ENCODE data around the gene RAB11FIP4.
"Not testable (repeated sequence)": the region's sequence is repeated elsewhere in the genome, so short reads cannot be mapped to it uniquely, and the experiment has no call there.

RAB11FIP4 gene

GRCh38 chr17:31433811-31434726 lies 42.6 kb downstream of the RAB11FIP4 start:
- no peak for DNase-seq (ENCODE audit: low read depth)

GRCh38 chr17:31434727-31435050 lies 43.2 kb downstream of the RAB11FIP4 start:
- DNase-seq (ENCODE audit: low read depth): no peak

GRCh38 chr17:31435581-31435980 lies 44.1 kb downstream of the RAB11FIP4 start:
- no peak for DNase-seq (ENCODE audit: low read depth)

- DNase-seq (ENCODE audit: low read depth): no peak
These were observed 46.4 kb downstream of the RAB11FIP4 start for GRCh38 chr17:31437720-31438400.

- DNase-seq (ENCODE audit: low read depth): no peak
These were observed 48.2 kb downstream of the RAB11FIP4 start for GRCh38 chr17:31439716-31440115.

- DNase-seq (ENCODE audit: low read depth): no peak
These were observed 50.8 kb downstream of the RAB11FIP4 start for GRCh38 chr17:31442276-31442675.

- DNase-seq (ENCODE audit: low read depth): not testable (repeated sequence)
These were observed 51.4 kb downstream of the RAB11FIP4 start for GRCh38 chr17:31442856-31443255.

GRCh38 chr17:31443386-31443785 lies 51.9 kb downstream of the RAB11FIP4 start:
- DNase-seq (ENCODE audit: low read depth): no peak

GRCh38 chr17:31444026-31444425 lies 52.6 kb downstream of the RAB11FIP4 start:
- no peak for DNase-seq (ENCODE audit: low read depth)

GRCh38 chr17:31446195-31446967 lies 54.9 kb downstream of the RAB11FIP4 start:
- DNase-seq (ENCODE audit: low read depth): no peak

GRCh38 chr17:31448467-31449077 lies 57.1 kb downstream of the RAB11FIP4 start:
- peak; percentile 22 for DNase-seq (ENCODE audit: low read depth)

GRCh38 chr17:31449111-31449510 lies 57.6 kb downstream of the RAB11FIP4 start:
- no peak for DNase-seq (ENCODE audit: low read depth)

GRCh38 chr17:31449746-31450145 lies 58.3 kb downstream of the RAB11FIP4 start:
- no peak for DNase-seq (ENCODE audit: low read depth)

- DNase-seq (ENCODE audit: low read depth): no peak
These were observed 60.6 kb downstream of the RAB11FIP4 start for GRCh38 chr17:31452101-31452500.

- DNase-seq (ENCODE audit: low read depth): no peak
These were observed 61.2 kb downstream of the RAB11FIP4 start for GRCh38 chr17:31452561-31453110.

GRCh38 chr17:31453896-31454295 lies 62.4 kb downstream of the RAB11FIP4 start:
- DNase-seq (ENCODE audit: low read depth): no peak

- no peak for DNase-seq (ENCODE audit: low read depth)
These were observed 65.3 kb downstream of the RAB11FIP4 start for GRCh38 chr17:31456814-31457213.

GRCh38 chr17:31457391-31458234 lies 66.1 kb downstream of the RAB11FIP4 start:
- no peak for DNase-seq (ENCODE audit: low read depth)

GRCh38 chr17:31458829-31459228 lies 67.4 kb downstream of the RAB11FIP4 start:
- no peak for DNase-seq (ENCODE audit: low read depth)

GRCh38 chr17:31459716-31460115 lies 68.2 kb downstream of the RAB11FIP4 start:
- DNase-seq (ENCODE audit: low read depth): no peak

- DNase-seq (ENCODE audit: low read depth): no peak
These were observed 68.8 kb downstream of the RAB11FIP4 start for GRCh38 chr17:31460226-31460721.
